Activated effector memory CD4-positive, alpha-beta T cell treated with Interleukin-2 at 50 U/mL for 16 hours (primary cell): ENCODE measurements around the gene CDH22.

Experiments
- DNase-seq: peaks from one replicate; pipeline ENCODE4 v3.0.0-alpha.2; 2020

CDH22 gene

DNA sequence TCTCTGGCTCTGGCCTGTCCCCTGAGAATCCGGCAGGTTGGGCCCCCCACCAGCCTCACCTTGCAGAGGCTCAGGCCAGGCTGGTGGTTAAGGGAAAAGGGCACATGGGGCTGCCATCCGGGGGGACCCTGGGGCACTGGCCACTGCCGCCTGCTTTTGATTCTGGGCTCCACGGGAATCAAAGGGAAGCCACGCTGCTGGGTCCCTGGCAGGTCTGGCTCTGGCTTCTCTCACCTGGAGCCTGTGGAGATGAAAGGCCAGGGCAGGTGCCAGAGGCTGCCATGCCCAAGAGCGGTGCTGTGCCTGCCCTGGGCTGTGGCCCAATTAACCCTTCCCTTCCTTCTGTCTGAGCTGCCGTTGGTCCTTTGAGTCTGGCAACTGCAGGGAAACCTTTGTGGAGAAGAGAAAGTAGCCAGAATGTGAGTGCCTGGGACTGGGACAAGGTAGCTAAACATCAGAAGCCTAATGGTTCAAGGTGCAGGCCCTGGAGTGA is 9.4 kb upstream of the CDH22 start:
- no peak for DNase-seq

DNA sequence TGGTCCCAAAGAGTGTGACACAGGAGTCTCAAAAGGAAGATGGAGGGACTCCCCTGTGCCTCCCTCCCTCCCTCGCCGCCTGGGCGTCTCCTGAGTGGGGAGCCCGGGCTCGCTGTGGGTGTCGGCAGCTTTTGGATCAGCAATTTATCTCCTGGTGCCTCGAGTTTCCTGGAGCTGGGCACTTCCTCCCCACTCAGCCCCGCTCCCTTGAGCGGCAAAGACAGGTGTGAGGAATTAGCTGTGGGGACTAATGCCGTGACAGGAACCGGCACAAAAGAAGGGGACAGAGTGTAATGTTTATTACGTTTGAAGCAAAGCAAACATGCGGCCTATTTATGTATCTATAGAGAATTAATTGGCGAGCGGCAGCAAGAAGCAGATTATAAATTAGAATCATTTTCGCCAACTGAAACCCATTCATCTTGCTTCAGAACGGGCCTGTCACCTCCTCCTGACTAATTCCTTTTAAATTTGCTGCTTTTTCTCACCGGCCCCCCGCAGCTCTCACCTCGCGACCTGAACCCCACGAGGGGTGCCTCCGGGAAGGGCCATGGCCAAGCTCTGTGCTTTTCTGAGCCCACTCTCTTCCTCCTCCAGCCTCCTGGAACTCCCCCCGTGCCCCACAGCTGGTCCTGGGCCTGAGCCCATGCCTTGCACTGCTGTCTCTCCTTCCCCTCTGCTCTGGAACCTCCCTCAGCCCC is 8.8 kb upstream of the CDH22 start:
- DNase-seq = no peak

DNA sequence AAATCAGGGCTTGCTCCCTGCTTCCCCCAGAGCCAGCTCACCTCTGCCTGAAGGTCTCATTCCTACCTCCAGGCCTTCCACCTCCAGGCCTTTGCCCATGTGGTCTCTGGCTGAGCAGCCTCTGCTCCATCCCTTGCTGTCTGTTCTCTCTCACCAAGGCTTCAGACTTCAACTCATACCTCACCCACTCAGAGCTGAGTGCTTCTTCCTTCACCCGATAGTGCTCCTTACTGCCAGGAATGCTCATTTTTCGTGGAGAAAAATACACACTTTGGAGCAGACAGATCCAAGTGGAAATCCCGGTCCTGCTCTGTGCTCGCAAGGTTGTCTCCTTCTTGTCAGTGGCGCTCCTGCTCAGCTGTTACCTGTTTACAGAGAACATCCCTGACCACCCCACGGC is 7.0 kb upstream of the CDH22 start:
- no peak for DNase-seq

DNA sequence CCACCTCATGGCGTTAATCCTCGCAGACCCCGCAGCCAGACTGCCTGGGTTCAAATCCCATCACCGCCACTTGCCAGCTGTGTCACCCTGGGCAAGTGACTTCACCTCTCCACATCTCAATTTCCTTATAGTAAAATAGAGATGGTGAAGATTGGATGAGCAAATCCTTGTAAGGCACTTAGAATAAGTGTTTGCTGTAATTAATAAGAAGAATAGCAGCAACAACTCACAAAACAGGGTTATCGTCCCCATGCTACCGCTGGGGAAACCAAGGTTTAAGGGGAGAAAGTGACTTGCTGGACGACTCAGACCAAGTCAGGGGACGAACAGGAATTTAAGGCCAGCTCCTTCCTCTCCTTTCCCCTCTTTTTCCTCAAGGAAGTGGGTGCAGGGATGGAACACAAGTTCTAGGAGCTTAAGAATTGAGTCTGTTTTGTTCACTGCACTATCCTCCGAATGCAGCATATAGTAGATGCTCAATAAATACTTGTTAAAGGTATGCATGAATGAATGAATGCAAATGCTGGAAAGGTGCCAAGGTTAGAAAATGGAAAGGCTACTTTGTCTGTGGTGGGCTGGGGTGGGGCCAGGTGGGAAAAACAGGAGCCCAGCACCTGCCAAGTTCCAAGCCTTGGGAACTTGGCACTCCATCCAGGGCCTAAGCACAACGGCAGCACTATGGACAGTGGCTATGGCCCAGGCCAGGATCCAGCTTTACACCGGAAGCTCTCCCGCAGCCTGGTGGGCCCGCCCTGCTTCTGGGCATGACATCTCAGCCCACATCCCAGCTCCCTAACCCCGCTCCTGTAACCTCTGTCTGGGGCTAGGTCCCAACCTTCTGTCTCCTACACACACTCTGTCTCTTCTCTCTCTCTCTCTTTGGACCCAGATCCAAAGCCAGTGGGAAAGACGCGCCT is 4.9 kb upstream of the CDH22 start:
- DNase-seq = no peak

DNA sequence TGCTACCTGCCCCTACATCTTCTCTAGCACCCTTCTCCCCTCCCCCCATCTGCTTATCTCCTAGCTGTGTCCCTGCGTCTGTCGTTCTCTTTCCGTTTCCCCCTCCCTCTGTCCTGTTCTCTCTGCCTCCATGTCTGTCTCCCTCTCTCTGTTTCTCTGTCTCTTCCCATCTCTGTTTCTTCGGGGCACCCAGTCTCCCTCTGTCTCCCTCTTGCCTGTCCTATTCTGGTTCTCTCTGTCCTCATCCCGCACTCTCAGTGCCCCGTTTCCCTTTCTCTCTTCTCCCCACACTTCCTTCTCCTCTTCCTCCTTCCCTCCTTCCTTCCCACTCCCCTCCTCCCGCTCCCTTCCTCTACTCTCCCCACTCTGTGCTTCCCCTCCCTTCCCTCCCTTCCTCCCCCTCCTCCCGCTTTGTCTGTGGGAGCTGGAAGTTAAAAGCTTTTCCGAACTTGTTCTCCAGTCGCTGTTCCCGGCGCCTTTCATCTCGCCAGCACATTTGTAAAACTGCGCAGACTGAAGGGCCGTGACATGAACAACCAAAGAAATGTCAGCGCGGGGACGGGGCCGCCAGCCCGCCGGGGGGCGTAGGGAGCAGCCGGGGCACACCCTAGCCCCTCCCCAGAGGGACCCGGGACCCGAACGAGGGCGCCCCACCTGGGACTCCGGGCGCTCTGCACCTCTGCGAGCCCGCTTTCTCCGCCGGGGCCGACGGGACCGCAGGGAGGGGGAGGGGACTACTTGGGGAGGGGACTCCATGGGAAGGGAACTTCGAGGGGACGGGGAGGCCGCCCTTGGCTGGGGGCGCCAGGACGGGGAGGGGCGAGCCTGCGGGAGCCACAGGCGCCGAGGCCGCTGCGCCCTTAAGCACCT is 4.0 kb upstream of the CDH22 start:
- no peak for DNase-seq

DNA sequence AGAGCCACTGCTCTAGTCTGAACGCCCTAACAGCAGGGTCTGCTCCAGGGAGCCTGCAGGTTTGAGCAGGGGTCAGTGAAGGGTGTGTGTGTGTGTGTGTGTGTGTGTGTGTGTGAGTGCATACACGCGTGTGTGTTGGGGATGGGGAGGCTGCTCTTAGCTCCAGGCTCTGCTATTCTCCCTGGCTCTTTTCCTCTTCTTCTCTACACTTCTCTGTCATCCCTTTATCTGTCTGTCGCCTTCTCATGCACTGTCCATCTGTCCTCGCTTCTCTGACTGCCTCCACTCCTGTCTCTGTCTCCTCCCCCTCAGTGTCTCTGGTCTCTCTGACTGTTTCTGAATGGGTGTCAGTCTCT is 3.4 kb upstream of the CDH22 start:
- DNase-seq = no peak

DNA sequence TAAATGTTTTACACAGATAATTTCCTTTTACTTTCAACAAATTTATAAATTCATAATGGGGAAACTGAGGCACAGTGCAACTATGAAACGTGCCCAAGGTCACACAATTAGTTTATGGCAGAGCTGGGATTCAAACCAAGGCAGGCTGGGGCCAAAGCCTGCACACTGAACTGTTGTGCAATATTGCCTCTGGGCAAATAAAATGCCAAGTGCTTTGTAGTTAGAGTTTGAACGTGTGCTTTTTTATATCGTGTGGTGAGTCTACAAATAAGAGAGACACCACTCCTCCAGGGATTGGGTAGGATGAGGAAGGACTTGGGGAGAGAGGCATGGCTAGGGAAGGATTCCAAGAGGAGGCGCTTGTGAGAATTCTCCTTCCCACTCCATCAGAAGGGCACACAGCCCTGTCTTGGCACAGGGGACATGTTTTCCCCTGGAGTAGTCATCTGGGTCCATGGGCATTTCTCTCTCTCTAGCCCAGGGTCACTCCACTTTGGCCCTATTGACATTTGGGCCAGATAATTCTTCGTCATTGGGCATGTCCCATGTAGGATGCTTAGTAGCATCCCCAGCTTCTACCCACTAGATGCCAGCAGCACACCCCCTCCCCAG is 2.8 kb upstream of the CDH22 start:
- no peak for DNase-seq

DNA sequence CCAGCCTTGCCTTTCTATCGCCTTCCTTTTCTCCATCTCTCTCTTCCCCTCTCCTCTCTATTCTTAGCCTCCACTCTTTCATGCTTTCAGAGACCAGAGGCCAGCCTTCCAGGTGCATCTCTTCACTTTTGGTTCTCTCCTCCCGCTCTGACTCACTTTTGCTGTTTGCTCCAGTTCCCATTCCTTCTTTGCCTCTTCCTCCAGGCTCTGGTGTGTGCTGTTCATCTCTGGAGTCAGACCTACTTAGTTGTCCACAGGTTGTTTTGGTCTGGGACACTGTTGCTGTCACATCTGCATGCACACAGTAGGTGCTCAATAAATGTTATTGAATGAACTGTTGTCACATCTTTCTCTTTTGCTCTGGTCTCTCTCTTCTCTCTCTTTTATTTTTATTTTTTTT is 1.6 kb upstream of the CDH22 start:
- no peak for DNase-seq

DNA sequence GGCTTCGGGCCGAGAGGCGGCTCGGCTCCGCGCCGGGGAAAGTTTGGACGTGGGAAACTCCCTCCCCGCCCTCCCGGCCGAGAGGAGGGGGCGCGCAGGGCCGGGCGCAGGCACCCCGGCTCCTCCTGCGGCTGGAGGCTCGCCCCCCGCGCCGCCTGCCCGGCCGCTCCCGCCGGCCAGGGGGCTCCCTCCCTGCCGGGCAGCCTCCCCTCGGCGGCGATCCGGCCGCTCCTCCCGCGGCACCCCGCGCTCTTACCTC is 370 bp downstream of the CDH22 start:
- DNase-seq = no peak

DNA sequence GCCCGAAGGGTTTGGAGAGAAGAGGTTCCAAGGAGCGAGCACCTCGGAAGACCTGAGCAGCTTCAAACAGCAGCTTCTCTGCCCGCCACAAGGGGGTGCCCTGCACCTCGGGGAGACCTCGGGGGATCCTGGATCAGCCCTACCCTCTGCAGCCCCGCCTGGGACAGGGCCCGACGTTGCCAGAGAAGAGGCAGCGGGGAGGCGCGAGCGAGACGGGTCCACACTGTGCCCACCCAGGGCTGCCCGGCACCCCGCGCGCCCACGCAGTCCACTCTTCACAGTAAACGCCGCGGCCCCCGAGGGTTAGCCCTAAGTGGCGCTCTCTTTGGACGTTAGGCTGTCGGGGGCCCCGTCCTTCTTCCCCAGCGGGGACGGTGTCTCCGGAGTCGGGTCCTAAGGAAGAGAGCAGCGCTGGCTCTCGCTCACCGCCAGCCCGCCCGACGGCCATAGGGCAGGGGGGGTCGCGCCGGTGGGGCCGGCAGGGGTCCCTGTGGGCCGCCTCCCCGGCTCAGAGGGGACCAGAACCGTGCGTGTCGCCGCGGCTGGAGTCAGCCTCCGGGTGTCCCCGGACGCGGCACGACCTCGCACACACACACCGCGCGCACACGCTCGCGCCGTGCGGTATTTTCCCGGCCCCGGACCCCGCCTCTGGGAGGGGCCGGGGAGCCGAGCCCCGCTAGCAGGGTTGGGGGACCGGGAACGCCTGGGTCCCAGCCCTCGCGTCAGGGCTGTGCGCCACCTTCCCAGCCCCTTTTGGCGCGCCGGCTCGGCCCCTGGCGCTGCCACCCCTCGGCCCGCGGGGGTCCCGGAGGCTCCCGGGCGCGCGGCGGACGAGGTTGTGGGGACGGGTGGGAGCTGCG is 929 bp downstream of the CDH22 start:
- DNase-seq = peak; percentile 58

DNA sequence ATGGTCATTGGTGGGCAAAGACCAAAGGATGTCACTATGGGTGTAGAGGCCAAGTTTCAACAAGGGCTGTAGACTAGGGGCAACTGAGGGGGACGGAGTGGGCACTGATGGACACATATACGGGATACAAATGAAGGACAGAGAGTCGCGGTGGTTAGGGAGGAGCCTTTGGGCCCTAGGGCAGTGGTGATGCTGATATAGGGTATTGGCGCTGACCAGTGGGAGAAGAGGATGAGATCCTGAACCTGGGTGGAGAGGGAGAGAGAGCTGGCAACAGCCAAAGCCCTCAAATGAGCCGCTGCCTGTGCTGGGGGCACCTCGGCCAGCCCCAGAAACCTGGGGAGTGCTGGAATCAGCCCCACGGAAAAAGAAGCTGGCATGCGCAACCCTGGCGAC is 1.6 kb downstream of the CDH22 start:
- DNase-seq = no peak

DNA sequence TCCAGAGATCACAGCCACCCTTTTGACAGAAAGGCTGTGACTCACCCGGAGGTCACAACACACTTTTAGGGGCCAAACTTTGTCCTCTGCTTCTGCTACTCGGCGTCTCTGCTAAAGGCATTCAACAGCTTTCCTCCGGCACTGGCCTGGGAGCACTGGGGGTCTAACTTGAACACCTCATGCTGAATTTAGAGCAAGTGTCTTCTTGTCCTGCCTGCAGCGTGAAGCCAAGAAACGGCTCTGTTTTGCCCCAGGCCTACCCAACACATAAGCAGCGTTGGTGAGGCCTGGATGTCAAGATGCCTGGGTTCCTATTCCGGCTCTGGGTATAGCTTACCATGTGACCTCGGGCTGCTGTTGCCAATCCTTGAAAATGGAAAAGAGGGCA is 2.3 kb downstream of the CDH22 start:
- DNase-seq = no peak

DNA sequence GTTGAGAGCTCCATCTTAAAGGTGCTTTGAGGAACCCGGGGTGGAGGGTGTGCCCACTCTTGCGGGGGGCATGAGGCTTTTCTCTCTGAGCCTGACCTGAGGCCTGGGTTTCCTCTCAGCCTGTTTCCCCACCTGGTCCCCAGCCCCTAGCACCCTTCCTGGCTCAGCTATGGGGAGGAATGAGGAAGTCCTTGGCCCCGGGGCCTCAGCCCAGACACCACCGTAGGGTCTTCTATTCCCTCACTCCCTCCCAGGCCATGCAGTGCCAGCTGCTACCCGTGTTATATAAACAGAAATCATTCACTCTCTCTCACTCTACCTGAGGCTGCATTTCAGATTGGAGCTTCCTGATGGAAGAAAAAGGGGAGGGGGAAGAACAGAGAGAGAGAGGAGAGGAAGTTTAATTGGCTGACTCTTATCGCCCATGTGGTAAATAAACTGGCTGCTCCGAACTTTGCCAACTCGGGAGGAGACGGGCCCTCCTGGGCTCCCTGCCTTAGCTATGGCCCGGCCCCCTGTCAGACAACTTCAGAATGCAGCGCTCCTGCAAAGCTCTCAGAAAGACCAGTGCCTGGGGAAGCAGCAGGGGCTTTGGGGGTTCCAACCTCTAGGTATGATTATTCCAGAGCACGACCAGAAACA is 2.8 kb downstream of the CDH22 start:
- no peak for DNase-seq

DNA sequence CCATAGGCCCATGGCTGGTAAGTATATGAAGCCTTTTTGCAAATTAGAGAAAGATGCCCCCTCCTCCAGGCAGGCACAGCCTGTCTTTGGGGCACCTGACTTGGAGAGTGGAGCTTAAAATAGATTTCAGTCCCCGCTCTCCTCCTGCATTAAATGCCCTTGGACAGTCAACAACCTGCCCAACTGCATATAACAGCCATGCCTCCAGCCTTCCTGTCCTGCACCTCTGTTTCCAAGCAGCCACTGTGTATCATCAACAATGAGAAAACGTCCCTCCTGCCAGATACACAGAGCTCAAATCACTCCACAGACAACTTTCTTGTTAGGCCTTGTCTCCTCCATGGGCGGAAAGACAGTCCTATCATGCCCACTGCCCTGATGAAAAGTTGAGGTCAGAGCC is 3.4 kb downstream of the CDH22 start:
- DNase-seq = no peak

DNA sequence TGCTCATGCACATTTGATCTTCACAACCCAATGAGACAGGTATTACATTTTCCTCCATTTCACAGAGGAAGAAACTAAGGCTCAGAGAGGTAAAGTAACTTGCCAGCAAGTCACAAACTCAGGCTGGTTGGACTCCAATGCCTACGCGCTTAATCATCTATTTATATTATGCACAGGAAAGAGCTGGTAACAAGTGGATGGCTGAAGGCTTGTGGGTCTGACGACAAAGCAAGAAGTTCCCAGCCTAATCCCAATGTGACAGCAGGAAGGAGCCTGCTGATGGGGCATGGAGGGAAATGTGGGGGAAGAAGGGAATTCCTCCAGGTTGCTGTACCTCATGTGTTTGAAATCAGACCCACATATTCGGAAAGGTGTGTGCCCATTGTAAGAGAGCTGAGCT is 3.9 kb downstream of the CDH22 start:
- DNase-seq = no peak

DNA sequence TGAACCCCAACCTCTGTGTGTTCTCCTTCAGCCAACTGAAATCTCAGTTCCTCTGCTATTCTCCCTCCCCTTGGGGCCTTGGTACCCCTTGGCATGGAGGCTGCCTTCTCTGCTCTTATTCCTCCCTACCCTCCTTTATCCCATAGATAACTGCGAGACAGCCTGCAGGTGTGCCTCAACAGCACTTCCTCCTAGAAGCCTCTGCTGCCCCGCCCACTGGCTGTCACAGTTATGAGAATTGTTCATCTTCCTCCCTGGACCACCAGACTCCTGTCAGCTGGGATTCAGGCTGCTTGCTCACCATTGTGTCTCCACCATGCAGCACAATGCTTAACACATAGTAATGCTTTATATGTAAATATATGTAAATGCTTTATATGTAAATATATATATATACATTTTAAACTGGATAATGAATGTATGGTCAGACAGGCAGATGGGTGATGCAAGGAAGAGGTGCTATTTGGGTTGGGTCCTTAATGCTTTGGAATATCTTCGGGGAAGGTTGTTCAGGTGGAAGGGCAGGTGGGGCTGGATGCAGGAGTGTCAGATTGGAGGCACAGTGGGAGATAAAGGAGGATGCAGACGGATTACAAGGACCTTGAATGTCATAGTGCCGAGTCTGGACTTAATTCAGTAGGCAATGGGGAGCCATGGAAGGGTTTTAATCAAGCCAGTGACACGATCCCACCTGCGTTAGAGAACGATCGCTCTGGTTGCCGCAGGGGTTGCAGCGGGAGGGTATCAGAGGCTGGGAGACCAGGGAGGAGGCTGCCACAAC is 4.9 kb downstream of the CDH22 start:
- no peak for DNase-seq

DNA sequence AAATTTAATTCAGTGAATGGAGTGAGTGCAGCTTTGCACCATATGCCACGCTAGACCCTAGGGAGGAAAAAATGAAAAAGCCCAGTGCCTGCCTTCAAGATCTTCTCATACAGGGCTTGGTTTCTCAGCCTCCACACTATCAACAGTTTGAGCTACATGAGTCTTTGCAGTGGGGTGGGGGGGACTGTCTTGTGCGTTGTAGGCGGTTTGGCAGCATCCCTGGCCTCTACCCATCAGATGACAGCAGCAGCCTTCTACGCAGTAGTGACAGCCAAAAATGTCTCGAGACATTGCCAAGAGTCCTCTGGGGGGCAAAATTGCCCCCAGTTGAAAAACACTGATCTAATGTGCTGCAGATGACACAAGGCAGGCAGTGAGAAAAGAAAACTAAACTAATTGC is 6.2 kb downstream of the CDH22 start:
- DNase-seq = no peak

DNA sequence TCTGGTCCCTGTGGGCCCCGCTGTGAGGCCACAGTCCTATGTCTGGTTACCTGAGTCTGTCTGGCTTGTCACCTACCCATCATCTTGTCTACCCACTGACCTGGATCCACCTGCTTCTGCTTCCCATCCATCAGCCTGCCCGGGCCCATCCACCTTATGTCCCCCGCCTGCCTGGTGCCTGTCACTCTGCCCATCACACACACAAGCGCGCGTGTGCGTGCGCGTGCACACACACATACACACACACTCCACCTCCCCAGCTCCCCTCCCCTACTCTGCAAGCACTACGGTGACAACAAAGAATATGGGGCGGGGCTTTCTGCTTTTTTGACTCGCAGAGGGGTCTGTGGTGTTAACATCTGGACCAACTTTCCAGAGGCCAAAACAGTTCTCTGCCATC is 8.0 kb downstream of the CDH22 start:
- no peak for DNase-seq

DNA sequence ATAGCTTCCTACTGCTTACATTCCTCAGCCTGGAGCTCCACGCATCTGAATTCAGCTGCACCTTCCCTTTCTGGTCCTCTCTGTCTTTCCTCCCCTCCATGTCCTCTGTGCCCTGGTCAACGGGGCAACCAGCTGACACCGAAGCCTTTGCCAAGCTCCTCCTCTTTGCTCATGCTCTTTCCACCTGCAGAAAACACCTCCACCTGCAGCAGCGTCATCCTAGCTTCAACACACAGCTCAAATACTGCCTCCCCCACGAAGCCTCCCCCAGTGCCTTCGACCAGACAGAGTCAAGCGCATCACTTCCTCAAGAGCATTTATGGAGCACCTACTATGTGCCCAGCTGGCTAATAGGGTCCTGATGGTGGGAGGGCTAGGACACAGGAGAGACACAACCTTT is 9.2 kb downstream of the CDH22 start:
- no peak for DNase-seq

DNA sequence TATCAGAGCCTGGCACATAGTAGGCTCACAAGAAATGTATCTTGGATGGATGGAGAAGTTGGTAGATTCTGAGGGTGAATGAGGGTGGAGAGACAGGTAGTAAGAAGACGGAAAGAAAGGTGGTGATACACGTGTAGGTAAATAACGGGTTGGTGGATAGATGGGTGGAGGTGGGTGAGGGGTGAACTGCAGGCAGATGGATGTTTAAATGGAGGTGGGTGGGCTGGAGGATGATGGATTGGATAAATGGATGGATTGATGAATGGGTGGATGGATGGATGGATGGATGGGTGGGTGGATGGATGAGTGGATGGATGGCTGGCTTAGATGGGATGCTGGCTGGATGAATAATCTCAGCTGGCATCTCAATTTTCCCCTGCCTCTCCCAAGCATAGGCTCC is 9.9 kb downstream of the CDH22 start:
- no peak for DNase-seq
